ENCODE measurements around the gene GRAP.
"Not testable (repeated sequence)": the region's sequence is repeated elsewhere in the genome, so short reads cannot be mapped to it uniquely, and the experiment has no call there.

Gene GRAP

DNA sequence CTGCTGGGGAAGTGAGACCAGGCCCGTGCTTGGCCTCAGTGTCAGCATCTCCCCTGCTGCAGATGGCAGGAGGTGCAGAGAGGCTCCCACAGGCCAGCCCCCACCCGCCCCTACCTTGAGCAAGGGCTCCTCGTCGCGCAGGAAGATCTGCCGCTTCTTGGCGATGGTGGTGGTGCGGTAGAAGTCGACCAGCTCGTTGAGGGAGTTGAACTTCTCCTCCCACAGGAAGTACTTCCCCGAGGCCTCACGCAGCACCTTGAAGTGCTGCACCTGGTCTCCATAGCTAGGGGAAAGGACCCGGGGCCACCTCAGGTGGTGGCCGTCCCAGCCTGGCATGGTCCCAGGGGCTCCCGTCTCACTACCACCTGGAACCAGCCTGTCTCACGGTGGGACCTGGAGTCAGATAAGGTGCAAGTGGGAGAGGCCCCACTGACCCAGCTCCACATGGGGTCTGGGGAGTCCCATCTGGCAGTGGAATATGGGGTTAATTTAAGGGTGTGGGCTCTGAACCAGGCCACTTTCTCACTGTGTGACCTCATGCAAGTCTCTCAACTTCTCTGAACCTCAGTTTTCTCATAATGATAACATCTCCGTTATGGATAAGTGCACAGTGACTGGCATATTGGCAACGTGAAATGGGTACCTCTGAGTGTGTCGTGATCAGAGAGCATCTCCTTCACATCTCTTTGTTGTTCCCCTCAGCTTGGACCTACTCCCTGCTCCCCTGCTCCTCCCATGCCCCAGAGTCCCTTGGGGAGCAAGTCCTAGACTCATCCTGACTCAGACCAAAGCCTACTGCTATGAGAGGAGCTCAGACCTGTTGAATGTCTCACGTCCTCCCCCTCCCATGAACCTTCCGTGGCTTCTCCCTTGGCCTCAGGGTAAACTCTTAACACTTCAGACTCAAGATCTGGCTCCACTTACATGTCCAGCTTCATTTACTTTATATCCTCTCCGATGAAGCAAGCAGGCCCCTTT lies 22.4 kb downstream of the GRAP start:
- ATAC-seq (peak; percentile 59), DNase-seq (no peak)
- peaks cover 27% of the 10 kb centered on the region for H3K4me1 Mint-ChIP-seq
- H3K27ac Mint-ChIP-seq = peak overlapping the region; percentile 65 to 77
- peak overlapping the region in 1 of 2 donors; percentile 32 for H3K4me3 Mint-ChIP-seq
- H3K9me3 Mint-ChIP-seq = no peaks in the 10 kb centered on the region
- no peaks in the 10 kb centered on the region for H3K27me3 Mint-ChIP-seq

DNA sequence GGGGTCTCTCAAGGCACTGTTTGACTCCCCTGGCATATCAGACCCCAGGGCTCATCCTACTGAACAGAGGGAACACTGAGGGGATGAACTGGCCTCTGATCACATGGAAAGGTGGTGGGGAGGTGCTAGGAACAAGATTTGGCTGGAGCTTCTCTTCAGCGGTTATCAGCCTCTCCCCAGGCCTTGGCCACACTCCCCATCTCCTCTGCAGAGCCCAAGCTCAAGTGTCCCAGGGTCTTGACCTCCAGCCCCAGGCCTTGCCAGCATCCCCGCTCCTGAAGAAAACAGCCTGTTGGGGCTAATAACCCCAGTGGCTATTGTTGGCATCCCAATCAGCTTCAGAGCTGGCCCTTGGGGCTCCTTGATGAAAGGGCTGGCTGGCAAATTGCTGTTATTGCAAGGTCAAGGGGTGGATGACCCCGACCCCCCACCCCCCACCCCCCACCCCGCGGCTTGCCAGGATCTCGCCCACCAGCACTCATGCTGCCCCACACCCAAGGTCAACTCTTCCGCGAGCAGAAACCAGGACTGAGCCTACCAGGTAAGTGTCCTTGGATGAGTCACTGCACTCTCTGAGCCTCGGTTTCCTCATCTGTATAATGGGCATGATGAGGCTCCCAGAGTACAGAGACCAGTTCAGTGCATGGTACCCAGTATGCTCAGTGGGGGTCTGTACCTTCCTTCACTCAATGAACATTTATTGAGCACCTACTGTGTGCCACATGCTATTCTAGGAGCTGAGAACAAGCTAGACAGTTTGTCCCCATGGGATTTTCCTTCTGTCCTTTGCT lies 23.4 kb downstream of the GRAP start:
- ATAC-seq (no peak), DNase-seq (no peak)
- Mint-ChIP-seq H3K4me1 (peaks cover 33% of the 10 kb centered on the region), H3K4me3 (no peak overlapping the region), H3K9me3 (no peaks in the 10 kb centered on the region), H3K27me3 (no peaks in the 10 kb centered on the region), H3K27ac (no peak overlapping the region)

DNA sequence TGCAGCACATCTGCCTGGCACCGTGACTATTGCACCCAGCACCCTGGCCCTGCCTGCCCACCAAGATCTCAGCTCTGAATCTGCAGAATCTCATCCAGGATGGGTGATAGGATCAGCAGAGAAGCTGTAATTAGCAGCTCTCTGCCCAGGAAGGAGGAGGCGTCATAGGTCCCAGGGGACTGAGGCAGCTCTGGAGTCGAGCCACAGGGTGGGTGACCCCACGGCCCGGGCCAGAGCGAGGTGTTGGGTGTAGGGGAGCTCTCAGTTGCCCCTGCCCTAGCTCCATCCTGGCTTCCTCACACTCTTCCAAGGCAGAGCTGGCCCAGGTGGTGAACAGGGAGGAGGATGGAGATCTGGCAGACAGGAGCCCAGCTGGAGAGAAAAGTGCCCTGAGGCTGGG lies 24.0 kb downstream of the GRAP start:
- Mint-ChIP-seq H3K27me3 (no peaks in the 10 kb centered on the region), H3K4me3 (no peak overlapping the region), H3K27ac (peak overlapping the region in 1 of 2 donors; percentile 64), H3K9me3 (no peaks in the 10 kb centered on the region), H3K4me1 (peaks cover 34% of the 10 kb centered on the region)
- DNase-seq = no peak
- ATAC-seq = no peak

DNA sequence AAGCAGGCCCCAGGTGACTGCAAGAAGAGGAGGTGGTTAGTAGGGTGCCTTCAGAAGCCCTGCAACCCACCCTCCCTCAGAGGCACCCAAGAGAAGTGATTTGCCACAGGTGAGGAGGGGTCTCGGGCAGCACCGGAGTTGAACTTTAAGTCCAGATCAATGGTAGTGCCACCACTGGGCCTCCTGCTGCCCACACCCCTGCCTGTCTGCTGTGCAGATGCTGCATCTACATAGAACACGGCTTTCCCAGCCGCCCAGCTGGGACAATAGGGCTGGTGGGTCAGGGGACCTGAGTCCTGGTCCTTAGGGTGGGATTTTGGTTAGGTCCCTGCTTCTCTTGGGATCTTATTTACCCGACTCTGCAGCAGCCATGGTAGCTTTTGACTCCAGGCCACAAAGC lies 24.6 kb downstream of the GRAP start:
- H3K27me3 Mint-ChIP-seq = no peaks in the 10 kb centered on the region
- H3K9me3 Mint-ChIP-seq = no peaks in the 10 kb centered on the region
- no peak overlapping the region for H3K27ac Mint-ChIP-seq
- H3K4me1 Mint-ChIP-seq = peaks cover 40% of the 10 kb centered on the region
- no peak overlapping the region for H3K4me3 Mint-ChIP-seq
- DNase-seq = no peak
- ATAC-seq = no peak

DNA sequence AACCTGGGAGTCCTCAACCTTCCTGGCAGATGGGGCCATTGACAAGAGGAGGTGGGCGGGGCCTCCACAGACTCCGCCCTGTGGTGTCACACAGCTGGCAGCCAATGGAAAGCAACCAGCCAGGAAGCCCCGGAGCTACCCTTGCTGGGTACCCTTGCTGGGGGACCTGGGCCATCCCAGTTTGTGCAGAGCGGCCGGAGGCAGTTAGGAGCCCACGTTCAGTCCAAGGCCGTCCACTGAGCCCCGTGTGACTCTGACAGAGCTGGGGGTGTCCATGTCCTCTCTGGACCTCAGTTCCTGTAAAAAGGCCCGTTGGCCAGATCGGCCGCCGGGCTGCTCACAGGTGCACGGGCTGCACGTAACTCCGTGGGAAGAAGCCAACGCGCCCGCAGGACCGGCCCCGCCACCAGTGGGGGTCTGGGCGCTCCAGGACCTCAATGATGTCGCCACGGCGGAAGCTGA lies 25.1 kb downstream of the GRAP start:
- Mint-ChIP-seq H3K4me1 (peaks cover 45% of the 10 kb centered on the region), H3K27me3 (no peaks in the 10 kb centered on the region), H3K4me3 (no peak overlapping the region), H3K27ac (no peak overlapping the region), H3K9me3 (no peaks in the 10 kb centered on the region)
- DNase-seq (no peak), ATAC-seq (no peak)

DNA sequence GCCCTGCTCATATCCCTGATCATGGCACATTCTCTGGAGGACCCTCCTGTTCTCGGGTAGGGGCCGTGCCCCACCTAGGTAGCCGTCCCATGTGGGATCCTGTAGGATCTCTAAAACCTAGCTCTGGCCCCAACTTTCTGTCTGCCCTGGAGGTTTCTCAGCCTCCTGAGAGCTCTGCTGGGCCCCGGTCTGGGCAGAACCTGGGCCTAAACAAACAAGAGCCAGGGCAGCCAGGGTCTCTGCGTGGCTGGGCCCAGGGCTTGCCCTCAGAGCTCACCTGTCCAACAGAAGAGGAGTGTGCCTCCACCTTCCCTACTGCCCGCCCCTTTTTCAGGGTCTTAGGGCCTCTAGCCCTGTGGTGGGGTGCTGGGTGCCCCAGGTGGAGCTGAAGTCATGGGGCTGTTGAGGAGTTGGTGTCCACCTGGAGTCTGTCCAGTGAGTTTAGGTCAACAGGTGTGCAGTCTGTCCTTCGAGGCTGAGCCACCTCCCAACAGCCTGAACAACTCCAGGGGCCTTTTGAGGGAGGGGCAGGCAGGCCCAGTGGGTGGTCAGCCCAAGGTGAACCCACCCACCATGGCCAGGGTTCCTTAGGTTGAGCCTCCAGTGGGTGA lies 25.6 kb downstream of the GRAP start:
- ATAC-seq, H3K27me3 Mint-ChIP-seq, H3K4me3 Mint-ChIP-seq, H3K9me3 Mint-ChIP-seq, DNase-seq: not testable (repeated sequence)
- Mint-ChIP-seq H3K27ac (peak overlapping the region in 1 of 2 donors; percentile 93), H3K4me1 (peaks cover 46% of the 10 kb centered on the region)

DNA sequence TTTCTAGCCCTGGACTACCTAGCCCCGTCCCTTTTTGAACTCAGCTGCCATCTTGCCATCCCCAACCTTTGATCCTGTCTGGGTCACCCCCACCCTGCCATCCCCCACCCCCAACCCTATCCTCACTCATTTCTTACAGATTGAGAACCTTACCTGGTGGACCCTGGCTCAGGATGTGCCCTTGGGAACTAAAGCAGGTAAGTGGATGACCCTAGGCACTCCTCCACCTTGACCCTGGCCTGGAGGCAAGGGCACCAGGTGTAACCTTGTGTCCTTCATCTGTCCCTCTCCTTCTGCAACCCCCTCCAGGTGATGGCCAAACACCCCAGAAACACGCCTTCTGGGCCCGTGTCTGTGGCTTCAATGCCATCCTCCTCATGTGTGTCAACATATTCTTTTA lies 26.7 kb downstream of the GRAP start:
- DNase-seq (no peak), ATAC-seq (no peak)
- no peaks in the 10 kb centered on the region for H3K27me3 Mint-ChIP-seq
- no peaks in the 10 kb centered on the region for H3K9me3 Mint-ChIP-seq
- peaks cover 52% of the 10 kb centered on the region for H3K4me1 Mint-ChIP-seq
- no peak overlapping the region for H3K27ac Mint-ChIP-seq
- no peak overlapping the region for H3K4me3 Mint-ChIP-seq

DNA sequence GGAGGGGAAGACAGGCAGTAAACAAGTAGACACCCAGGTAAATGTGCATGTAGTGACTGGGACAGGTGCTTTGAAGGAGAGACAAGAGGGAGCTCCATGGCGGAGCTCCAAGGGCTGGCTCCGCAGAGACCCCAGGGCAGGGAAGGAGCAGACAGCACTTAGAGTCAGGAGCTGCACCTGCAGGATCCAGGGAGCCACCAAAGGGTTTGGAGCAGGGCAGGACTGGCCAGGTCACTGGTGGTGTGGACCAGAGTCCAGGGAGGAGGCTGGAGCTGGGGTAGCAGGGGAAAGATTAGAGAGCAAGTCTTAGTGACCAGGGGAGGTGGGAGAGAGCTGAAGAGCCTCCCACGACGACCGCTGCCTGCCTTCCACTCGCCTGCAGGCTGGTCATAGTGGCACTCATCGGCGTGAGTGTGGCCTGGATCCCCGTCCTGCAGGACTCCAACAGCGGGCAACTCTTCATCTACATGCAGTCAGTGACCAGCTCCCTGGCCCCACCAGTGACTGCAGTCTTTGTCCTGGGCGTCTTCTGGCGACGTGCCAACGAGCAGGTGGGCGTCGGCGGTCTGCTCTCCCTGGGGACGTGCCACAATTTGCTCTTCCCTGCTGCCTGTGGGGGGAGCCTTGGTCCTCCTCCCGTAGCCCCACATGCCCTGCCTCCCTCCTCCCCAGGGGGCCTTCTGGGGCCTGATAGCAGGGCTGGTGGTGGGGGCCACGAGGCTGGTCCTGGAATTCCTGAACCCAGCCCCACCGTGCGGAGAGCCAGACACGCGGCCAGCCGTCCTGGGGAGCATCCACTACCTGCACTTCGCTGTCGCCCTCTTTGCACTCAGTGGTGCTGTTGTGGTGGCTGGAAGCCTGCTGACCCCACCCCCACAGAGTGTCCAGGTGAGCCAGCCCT lies 27.5 kb downstream of the GRAP start:
- Mint-ChIP-seq H3K27ac (peak overlapping the region in 1 of 2 donors; percentile 22), H3K27me3 (no peaks in the 10 kb centered on the region), H3K4me3 (no peak overlapping the region), H3K4me1 (peaks cover 46% of the 10 kb centered on the region), H3K9me3 (no peaks in the 10 kb centered on the region)
- ATAC-seq = no peak
- no peak for DNase-seq

DNA sequence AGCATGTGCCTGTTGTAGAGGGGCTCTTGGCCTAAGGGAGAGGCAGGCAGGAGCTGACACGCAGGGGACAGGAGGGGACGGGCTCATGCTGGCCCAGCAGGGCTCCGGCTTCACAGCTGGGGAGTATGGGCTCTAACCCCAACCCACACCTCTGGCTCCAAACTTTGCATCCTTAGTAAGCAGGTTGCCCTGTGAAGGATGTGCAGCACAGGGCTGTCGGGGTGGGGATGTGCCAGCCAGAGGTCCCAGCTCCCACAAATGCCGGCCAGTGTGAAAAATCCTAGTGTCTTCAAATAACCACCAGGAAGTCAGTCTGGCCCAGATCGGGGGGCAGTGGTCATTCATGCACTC lies 28.2 kb downstream of the GRAP start:
- DNase-seq (no peak), ATAC-seq (no peak)
- Mint-ChIP-seq H3K9me3 (no peaks in the 10 kb centered on the region), H3K4me1 (peaks cover 39% of the 10 kb centered on the region), H3K4me3 (no peak overlapping the region), H3K27ac (no peak overlapping the region), H3K27me3 (no peaks in the 10 kb centered on the region)

DNA sequence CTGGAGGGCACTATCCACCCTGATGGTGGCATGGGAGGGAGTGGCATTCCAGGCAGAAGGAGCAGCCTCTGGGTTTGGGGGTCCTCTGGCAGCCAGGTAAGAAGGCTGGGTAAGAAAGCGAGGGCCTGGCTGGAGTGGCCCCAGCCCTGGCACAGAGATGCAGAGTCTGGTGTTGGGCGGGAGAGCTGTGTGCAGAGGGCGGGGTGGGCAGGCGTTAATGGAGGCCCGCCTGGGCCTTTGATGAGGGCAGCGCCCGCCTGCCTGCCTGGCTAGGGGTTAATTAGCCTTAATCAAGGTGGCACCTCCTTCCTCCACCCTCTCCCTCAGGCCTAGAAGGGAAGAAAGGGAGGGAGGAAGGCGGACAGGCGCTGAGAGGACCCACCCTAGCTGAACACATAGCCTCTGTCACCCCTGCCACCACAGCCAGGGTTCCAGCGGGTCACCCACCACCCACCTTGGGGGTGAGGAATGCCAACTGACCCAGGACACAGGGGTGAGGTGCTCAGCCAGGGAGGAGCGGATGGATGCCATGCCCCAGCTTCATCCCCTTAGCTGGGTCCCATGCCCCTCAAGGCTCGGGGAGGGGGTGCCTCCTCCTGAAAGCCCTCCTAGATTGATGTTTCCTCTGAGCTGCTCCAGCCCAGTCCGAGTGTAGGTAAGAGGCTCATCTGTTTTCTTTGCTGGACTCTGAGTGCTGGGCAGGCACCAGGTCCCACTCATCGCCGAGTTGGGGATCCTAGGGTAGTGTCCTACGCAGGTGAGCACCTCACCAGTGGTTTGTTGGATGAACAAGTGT lies 28.8 kb downstream of the GRAP start:
- ATAC-seq = no peak
- DNase-seq = no peak
- H3K4me1 Mint-ChIP-seq = peaks cover 39% of the 10 kb centered on the region
- H3K27me3 Mint-ChIP-seq = no peaks in the 10 kb centered on the region
- H3K4me3 Mint-ChIP-seq = no peak overlapping the region
- no peaks in the 10 kb centered on the region for H3K9me3 Mint-ChIP-seq
- no peak overlapping the region for H3K27ac Mint-ChIP-seq

DNA sequence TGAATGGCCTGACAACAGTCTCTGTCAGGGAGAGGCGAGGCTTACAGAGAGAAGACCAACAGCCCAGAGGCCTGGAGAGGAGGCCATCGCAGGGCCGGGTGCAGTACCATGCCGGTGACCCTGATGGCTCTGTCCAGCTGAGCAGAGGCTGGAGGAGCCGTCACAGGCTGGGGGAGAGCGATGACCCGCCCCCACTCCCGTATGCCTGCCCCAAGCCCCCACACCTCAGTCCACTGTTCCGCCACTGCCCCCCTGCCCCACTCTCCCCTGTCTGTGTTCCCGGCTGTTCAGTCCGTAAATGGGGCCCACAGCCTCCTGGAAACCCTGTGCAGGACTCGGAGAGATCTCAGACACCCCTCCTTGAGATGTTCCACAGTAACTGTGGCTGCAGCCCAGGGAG lies 29.4 kb downstream of the GRAP start:
- no peak overlapping the region for H3K4me3 Mint-ChIP-seq
- no peak for DNase-seq
- peak; percentile 13 for ATAC-seq
- no peaks in the 10 kb centered on the region for H3K27me3 Mint-ChIP-seq
- peaks cover 33% of the 10 kb centered on the region for H3K4me1 Mint-ChIP-seq
- no peaks in the 10 kb centered on the region for H3K9me3 Mint-ChIP-seq
- peak overlapping the region in 1 of 2 donors; percentile 73 for H3K27ac Mint-ChIP-seq

DNA sequence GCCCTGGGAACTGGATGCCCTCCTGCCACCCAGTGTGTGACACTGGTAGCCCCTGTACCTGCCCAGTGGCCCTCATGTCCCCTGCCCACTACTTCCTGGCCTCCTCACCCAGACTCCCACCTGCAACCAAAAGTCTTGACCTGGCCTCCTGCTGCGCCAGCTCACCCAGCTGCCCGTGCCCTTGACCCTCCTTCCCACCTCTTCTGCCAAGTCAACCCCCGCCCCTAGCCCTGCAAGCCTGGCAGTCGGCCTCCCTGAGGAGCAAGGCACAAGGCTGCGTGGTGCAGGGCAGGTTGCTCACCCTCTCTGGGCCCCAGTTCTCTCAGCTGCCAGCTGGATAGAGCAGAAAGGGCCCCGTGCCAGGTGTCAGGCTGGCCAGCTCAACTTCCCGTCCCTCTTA lies 29.9 kb downstream of the GRAP start:
- ATAC-seq (peak; percentile 18), DNase-seq (no peak)
- Mint-ChIP-seq H3K27ac (peak overlapping the region; percentile 84 to 95), H3K9me3 (no peaks in the 10 kb centered on the region), H3K4me3 (no peak overlapping the region), H3K27me3 (no peaks in the 10 kb centered on the region), H3K4me1 (peaks cover 33% of the 10 kb centered on the region)

DNA sequence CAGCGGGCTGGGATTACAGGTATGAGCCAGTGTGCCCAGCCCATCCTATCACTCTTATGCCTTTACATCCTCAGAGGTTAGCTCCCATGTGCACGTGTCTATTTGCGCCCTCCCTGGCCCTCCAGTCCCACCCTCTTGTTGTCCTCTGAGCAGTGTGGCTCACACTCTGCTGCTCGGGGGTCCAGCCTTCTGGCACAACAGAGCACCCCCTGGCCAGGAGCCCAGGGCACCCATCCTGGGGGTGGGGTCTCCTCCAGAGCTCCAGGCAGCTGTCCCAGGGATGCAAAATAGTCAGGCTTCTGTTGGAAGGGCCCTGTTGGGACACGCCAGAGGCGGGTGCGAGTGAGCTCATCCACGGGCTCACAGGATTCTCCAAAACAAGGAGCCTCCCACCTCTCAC lies 30.5 kb downstream of the GRAP start:
- Mint-ChIP-seq H3K27ac (peak overlapping the region; percentile 40 to 91), H3K4me1 (peaks cover 33% of the 10 kb centered on the region), H3K9me3 (no peaks in the 10 kb centered on the region), H3K27me3 (no peaks in the 10 kb centered on the region), H3K4me3 (no peak overlapping the region)
- ATAC-seq (no peak), DNase-seq (no peak)

DNA sequence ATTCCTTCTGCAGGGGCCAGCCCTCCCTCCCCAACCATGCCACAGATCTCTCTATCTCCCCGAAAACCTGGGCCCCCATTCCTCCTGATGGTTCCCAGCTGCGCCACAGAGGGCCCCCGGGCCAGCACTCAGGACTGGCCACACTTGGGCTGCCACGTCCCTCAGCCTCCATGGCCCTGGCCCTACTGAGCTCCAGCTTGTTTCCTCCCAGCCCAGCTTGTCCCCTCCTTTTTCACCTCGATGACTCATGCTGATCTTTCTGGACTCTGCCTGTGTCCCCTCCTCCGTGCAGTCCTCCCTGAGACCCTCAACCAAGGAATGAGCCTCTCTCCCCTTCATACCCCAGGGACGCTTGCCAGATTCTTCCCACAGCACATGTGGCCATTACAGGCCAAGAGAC lies 31.3 kb downstream of the GRAP start:
- Mint-ChIP-seq H3K4me3 (no peak overlapping the region), H3K27ac (peak overlapping the region; percentile 42 to 85), H3K27me3 (no peaks in the 10 kb centered on the region), H3K4me1 (peaks cover 29% of the 10 kb centered on the region), H3K9me3 (no peaks in the 10 kb centered on the region)
- ATAC-seq = no peak
- DNase-seq = no peak
